Mesenchymal stem cell (in vitro differentiated cells and primary cell): ENCODE measurements around the gene TFDP1.

Experiments
- DNase-seq: peaks from one replicate; pipeline ENCODE4 v3.0.0-alpha.2; 2013
- H2AFZ ChIP-seq: one replicate; pipeline ENCODE4 v1.6.1; 2013; ENCODE audit warnings: low read depth, mild to moderate bottlenecking, control low read depth, inconsistent platforms, low read length, moderate library complexity
- H2AK5ac ChIP-seq: 2 replicates; pipeline ENCODE4 v1.6.1; 2013; ENCODE audit warnings: low read length, moderate library complexity, mild to moderate bottlenecking, inconsistent platforms; ENCODE audit not compliant: severe bottlenecking
- H2BK120ac ChIP-seq: one replicate; pipeline ENCODE4 v1.6.1; 2013; ENCODE audit warnings: low read depth, mild to moderate bottlenecking, inconsistent platforms, low read length, moderate library complexity
- H2BK12ac ChIP-seq, 2 experiments: one replicate each; pipeline ENCODE4 v1.6.1; 2013; ENCODE audit warnings: inconsistent platforms in 2 of 2, low read length in 2 of 2, mild to moderate bottlenecking in 2 of 2, moderate library complexity in 2 of 2, control low read depth in 1 of 2
- H2BK15ac ChIP-seq: one replicate; pipeline ENCODE4 v1.6.1; 2013; ENCODE audit warnings: mild to moderate bottlenecking, low read depth, inconsistent platforms; ENCODE audit not compliant: poor library complexity, severe bottlenecking
- H2BK5ac ChIP-seq: 2 replicates; pipeline ENCODE4 v1.6.1; 2013; ENCODE audit warnings: low read depth, mild to moderate bottlenecking, low read length, control low read depth, inconsistent platforms; ENCODE audit not compliant: poor library complexity, severe bottlenecking
- H3K14ac ChIP-seq, 2 experiments: one replicate each; pipeline ENCODE4 v1.6.1; 2013; ENCODE audit warnings: inconsistent platforms in 2 of 2, low read length in 2 of 2, control low read depth in 1 of 2, mild to moderate bottlenecking in 1 of 2, moderate library complexity in 1 of 2
- H3K18ac ChIP-seq, 2 experiments: one replicate each; pipeline ENCODE4 v1.6.1; 2013; ENCODE audit warnings: inconsistent platforms in 2 of 2, low read length in 2 of 2, control low read depth in 1 of 2, low read depth in 1 of 2, mild to moderate bottlenecking in 1 of 2
- H3K23ac ChIP-seq, 2 experiments: one replicate each; pipeline ENCODE4 v1.6.1; 2013; ENCODE audit warnings: inconsistent platforms in 2 of 2, low read length in 2 of 2, mild to moderate bottlenecking in 2 of 2, moderate library complexity in 2 of 2, control low read depth in 1 of 2
- H3K27ac ChIP-seq: 2 replicates; pipeline ENCODE4 v1.5.1; 2013; ENCODE audit warnings: mild to moderate bottlenecking, moderate library complexity, low read length, control low read depth, inconsistent platforms; ENCODE audit not compliant: poor library complexity, severe bottlenecking
- H3K27me3 ChIP-seq, 2 experiments: 2 replicates each; pipeline versions ENCODE4 v1.6.1 to v1.7.0; 2013; ENCODE audit warnings: low read length in 2 of 2, mild to moderate bottlenecking in 2 of 2, moderate library complexity in 2 of 2, control low read depth in 1 of 2, inconsistent platforms in 1 of 2; ENCODE audit not compliant: control insufficient read depth in 1 of 2, insufficient read depth in 1 of 2
- H3K36me3 ChIP-seq, 2 experiments: 2 replicates each; pipeline versions ENCODE4 v1.6.1 to v1.7.0; 2013; ENCODE audit warnings: low read length in 2 of 2, control low read depth in 1 of 2, inconsistent platforms in 1 of 2, low read depth in 1 of 2, mild to moderate bottlenecking in 1 of 2; ENCODE audit not compliant: insufficient read depth in 2 of 2, control insufficient read depth in 1 of 2
- H3K4ac ChIP-seq, 2 experiments: one replicate each; pipeline ENCODE4 v1.6.1; 2013; ENCODE audit warnings: inconsistent platforms in 2 of 2, low read length in 2 of 2, mild to moderate bottlenecking in 2 of 2, moderate library complexity in 2 of 2, control low read depth in 1 of 2, low read depth in 1 of 2
- H3K4me1 ChIP-seq: 2 replicates; pipeline ENCODE4 v1.6.1; 2013; ENCODE audit warnings: low read depth, low read length, control low read depth; ENCODE audit not compliant: control insufficient read depth, insufficient read depth
- H3K4me2 ChIP-seq: 2 replicates; pipeline ENCODE4 v1.6.1; 2013; ENCODE audit warnings: low read length, mild to moderate bottlenecking, inconsistent platforms; ENCODE audit not compliant: poor library complexity, severe bottlenecking
- H3K4me3 ChIP-seq, 2 experiments: 2 replicates each; pipeline versions ENCODE4 v1.5.1 to v1.7.0; 2013; ENCODE audit warnings: low read length in 2 of 2, mild to moderate bottlenecking in 2 of 2, control low read depth in 1 of 2, low read depth in 1 of 2; ENCODE audit not compliant: insufficient read depth in 1 of 2
- H3K79me1 ChIP-seq: replicated peaks from 2 replicates; pipeline ENCODE4 v1.6.1; 2013; ENCODE audit warnings: mild to moderate bottlenecking, control low read depth, low read length, inconsistent platforms; ENCODE audit not compliant: poor library complexity, severe bottlenecking
- H3K9ac ChIP-seq: 2 replicates; pipeline ENCODE4 v1.7.0; 2013; ENCODE audit warnings: mild to moderate bottlenecking, low read length, moderate library complexity
- H3K9me3 ChIP-seq: 2 replicates; pipeline ENCODE4 v1.7.0; 2013; ENCODE audit warnings: mild to moderate bottlenecking, low read length; ENCODE audit not compliant: control insufficient read depth
- H4K8ac ChIP-seq: one replicate; pipeline ENCODE4 v1.6.1; 2013; ENCODE audit warnings: inconsistent platforms, mild to moderate bottlenecking, low read length, moderate library complexity
- H4K91ac ChIP-seq: one replicate; pipeline ENCODE4 v1.6.1; 2013; ENCODE audit warnings: mild to moderate bottlenecking, low read length, inconsistent platforms
- WGBS: methylation state at CpG from one replicate; pipeline ENCODE4 v1.1.7; 2013; ENCODE audit warnings: mixed read lengths; 5-methylcytosine and 5-hydroxymethylcytosine counted together

Gene TFDP1

GRCh38 chr13:113559901-113560644 lies 24.5 kb upstream of the TFDP1 start:
- no peak overlapping the region for H3K4me2 ChIP-seq
- H3K79me1 ChIP-seq: no peaks in the 10 kb centered on the region
- H3K9me3 ChIP-seq: no peaks in the 10 kb centered on the region
- no peak overlapping the region for H4K91ac ChIP-seq
- no peak overlapping the region for H2AFZ ChIP-seq
- no peak overlapping the region for H4K8ac ChIP-seq
- no peak overlapping the region for H2BK15ac ChIP-seq
- peaks cover 3 to 4% of the 10 kb centered on the region in 2 experiments for H3K36me3 ChIP-seq
- peaks cover 4% of the 10 kb centered on the region for H3K4me1 ChIP-seq
- H3K27ac ChIP-seq: no peak overlapping the region
- H3K27me3 ChIP-seq: peaks cover 10 to 17% of the 10 kb centered on the region in 2 experiments
- no peak overlapping the region for H2BK120ac ChIP-seq
- H3K23ac ChIP-seq: no peak overlapping the region
- WGBS: 90% methylated on average over 52 of the region's 56 CpGs
- no peak overlapping the region for H3K9ac ChIP-seq
- no peak overlapping the region for H3K14ac ChIP-seq
- H2BK5ac ChIP-seq: no peak overlapping the region
- no peak overlapping the region for H3K18ac ChIP-seq
- H3K4ac ChIP-seq: no peak overlapping the region
- H2BK12ac ChIP-seq: no peak overlapping the region
- H2AK5ac ChIP-seq: no peak overlapping the region
- no peak for DNase-seq
- H3K4me3 ChIP-seq: no peak overlapping the region

- Histone ChIP-seq H3K36me3 (no peaks in the 10 kb centered on the region), H3K18ac (no peak overlapping the region), H3K4ac (no peak overlapping the region), H3K4me2 (no peak overlapping the region), H2BK5ac (no peak overlapping the region), H2AFZ (no peak overlapping the region), H2BK120ac (no peak overlapping the region), H3K14ac (no peak overlapping the region), H3K4me1 (peaks cover 4% of the 10 kb centered on the region), H4K91ac (no peak overlapping the region), H2BK12ac (no peak overlapping the region), H2AK5ac (no peak overlapping the region), H3K23ac (no peak overlapping the region), H3K9me3 (no peaks in the 10 kb centered on the region), H3K9ac (no peak overlapping the region), H3K4me3 (no peak overlapping the region), H4K8ac (no peak overlapping the region), H2BK15ac (no peak overlapping the region), H3K79me1 (no peaks in the 10 kb centered on the region), H3K27me3 (peaks cover 17 to 22% of the 10 kb centered on the region in 2 experiments), H3K27ac (no peak overlapping the region)
- WGBS: 94% methylated on average over 18 of the region's 18 CpGs
- DNase-seq: no peak
Observed at GRCh38 chr13:113560645-113561416, 23.7 kb upstream of the TFDP1 start.

- H4K91ac ChIP-seq: no peak overlapping the region
- H2BK12ac ChIP-seq: no peak overlapping the region
- H2AFZ ChIP-seq: no peak overlapping the region
- H4K8ac ChIP-seq: no peak overlapping the region
- H3K18ac ChIP-seq: no peak overlapping the region
- no peak overlapping the region for H3K4me3 ChIP-seq
- H3K36me3 ChIP-seq: no peaks in the 10 kb centered on the region
- H3K27ac ChIP-seq: no peak overlapping the region
- no peak overlapping the region for H3K9ac ChIP-seq
- no peak overlapping the region for H3K4ac ChIP-seq
- no peak overlapping the region for H2BK120ac ChIP-seq
- no peaks in the 10 kb centered on the region for H3K9me3 ChIP-seq
- no peak overlapping the region for H2BK5ac ChIP-seq
- peaks cover 4% of the 10 kb centered on the region for H3K4me1 ChIP-seq
- no peak overlapping the region for H2BK15ac ChIP-seq
- DNase-seq: no peak
- no peaks in the 10 kb centered on the region for H3K79me1 ChIP-seq
- 93% methylated on average over 19 of the region's 19 CpGs for WGBS
- peaks cover 22 to 29% of the 10 kb centered on the region in 2 experiments for H3K27me3 ChIP-seq
- no peak overlapping the region for H3K14ac ChIP-seq
- no peak overlapping the region for H2AK5ac ChIP-seq
- H3K4me2 ChIP-seq: no peak overlapping the region
- H3K23ac ChIP-seq: no peak overlapping the region
Observed at GRCh38 chr13:113561417-113562084, 23.0 kb upstream of the TFDP1 start.
